IgD-negative memory B cell (primary cell): Measurements from ENCODE around the gene NR1I2. TPM values are rescaled to one million over a fixed set of nuclear protein-coding genes. Genes with fewer than 3 reads are reported as not detected.

Source experiments
- H3K27ac Mint-ChIP-seq, 3 donors: one replicate each; pipeline ENCODE4 v1.8.0; 2020 to 2022; ENCODE audit warnings: mild to moderate bottlenecking in 3 of 3, mixed read lengths in 3 of 3, moderate library complexity in 1 of 3
- H3K27me3 Mint-ChIP-seq: one replicate; pipeline ENCODE4 v1.8.0; 2021; ENCODE audit warnings: mixed read lengths
- H3K36me3 Mint-ChIP-seq: one replicate; pipeline ENCODE4 v1.8.0; 2020; ENCODE audit warnings: mild to moderate bottlenecking, mixed read lengths
- H3K4me1 Mint-ChIP-seq, 3 donors: one replicate each; pipeline ENCODE4 v1.8.0; 2020 to 2022; ENCODE audit warnings: mixed read lengths in 3 of 3, mild to moderate bottlenecking in 1 of 3
- H3K4me3 Mint-ChIP-seq, 4 donors: one replicate each; pipeline ENCODE4 v1.8.0; 2020 to 2022; ENCODE audit warnings: mild to moderate bottlenecking in 4 of 4, mixed read lengths in 4 of 4, moderate library complexity in 3 of 4
- H3K9me3 Mint-ChIP-seq, 3 donors: one replicate each; pipeline ENCODE4 v1.8.0; 2020 to 2021; ENCODE audit warnings: mixed read lengths in 3 of 3, mild to moderate bottlenecking in 1 of 3
- polyA plus RNA-seq: library from polyadenylated mRNA; unstranded; fragments of 300-500 nt; fragmentation: Illumina TruSeq; gene quantifications from one replicate; pipeline ENCODE4 v1.2.3, GENCODE V29; 2021

NR1I2 gene
- polyA plus RNA-seq, 1 donor from 2014 or later = 0.58 TPM

- Mint-ChIP-seq H3K27ac (peak overlapping the region in 1 of 3 donors; percentile 43), H3K4me3 (peak overlapping the region in 1 of 4 donors; percentile 11), H3K9me3 (peaks cover 0 to 8% (median 0%) of the 10 kb centered on the region in 3 donors), H3K4me1 (peaks cover 8 to 14% (median 8%) of the 10 kb centered on the region in 3 donors), H3K36me3 (peaks cover 34% of the 10 kb centered on the region), H3K27me3 (no peaks in the 10 kb centered on the region)
These were observed 82.6 kb downstream of the NR1I2 start for GRCh38 chr3:119864476-119864875.

Other genes starting within 250 kb of the NR1I2 start
- gene CD80, start 222.5 kb upstream of the NR1I2 start, polyA plus RNA-seq = 9.3 TPM
- 29.2 TPM for gene ADPRH, start 202.6 kb upstream of the NR1I2 start, polyA plus RNA-seq
- not detected for gene PLA1A, start 184.2 kb upstream of the NR1I2 start, polyA plus RNA-seq
- gene POPDC2, start 121.5 kb upstream of the NR1I2 start, polyA plus RNA-seq = 2.2 TPM
- 124 TPM for gene COX17, start 104.7 kb upstream of the NR1I2 start, polyA plus RNA-seq
- not detected for gene CFAP91, start 79.1 kb upstream of the NR1I2 start, polyA plus RNA-seq